ENCODE results near the gene SCNM1.
A peak's percentile ranks its signal among the peaks of the same experiment; 100 is the strongest.

Gene SCNM1

GRCh38 chr1:151135433-151136385 is 30.2 kb upstream of the SCNM1 start:
- Histone ChIP-seq H3K4me1 (ENCODE audit: control insufficient read depth, insufficient read depth, low read length, unreplicated experiment) (peaks cover 6% of the 10 kb centered on the region), H3K36me3 (ENCODE audit: insufficient read depth, low read length) (no peaks in the 10 kb centered on the region), H2AFZ (ENCODE audit: low read length, unreplicated experiment) (no peak overlapping the region), H3K27ac (ENCODE audit: low read depth, low read length) (no peak overlapping the region), H3K27me3 (ENCODE audit: insufficient read depth, low read length) (peaks cover 21% of the 10 kb centered on the region), H3K79me2 (ENCODE audit: control insufficient read depth, insufficient read depth, low read length, unreplicated experiment) (no peaks in the 10 kb centered on the region), H3K4me3 (ENCODE audit: low read depth, low read length) (no peak overlapping the region)

GRCh38 chr1:151137789-151138188 is 28.2 kb upstream of the SCNM1 start:
- Histone ChIP-seq H3K4me3 (ENCODE audit: low read depth, low read length) (no peak overlapping the region), H3K27ac (ENCODE audit: low read depth, low read length) (no peak overlapping the region), H3K4me1 (ENCODE audit: control insufficient read depth, insufficient read depth, low read length, unreplicated experiment) (no peaks in the 10 kb centered on the region), H3K27me3 (ENCODE audit: insufficient read depth, low read length) (0 out of 2 replicates have a peak, but pooled peaks cover under 1% of the 10 kb centered on the region), H2AFZ (ENCODE audit: low read length, unreplicated experiment) (no peak overlapping the region), H3K79me2 (ENCODE audit: control insufficient read depth, insufficient read depth, low read length, unreplicated experiment) (no peaks in the 10 kb centered on the region), H3K36me3 (ENCODE audit: insufficient read depth, low read length) (no peaks in the 10 kb centered on the region)

DNA sequence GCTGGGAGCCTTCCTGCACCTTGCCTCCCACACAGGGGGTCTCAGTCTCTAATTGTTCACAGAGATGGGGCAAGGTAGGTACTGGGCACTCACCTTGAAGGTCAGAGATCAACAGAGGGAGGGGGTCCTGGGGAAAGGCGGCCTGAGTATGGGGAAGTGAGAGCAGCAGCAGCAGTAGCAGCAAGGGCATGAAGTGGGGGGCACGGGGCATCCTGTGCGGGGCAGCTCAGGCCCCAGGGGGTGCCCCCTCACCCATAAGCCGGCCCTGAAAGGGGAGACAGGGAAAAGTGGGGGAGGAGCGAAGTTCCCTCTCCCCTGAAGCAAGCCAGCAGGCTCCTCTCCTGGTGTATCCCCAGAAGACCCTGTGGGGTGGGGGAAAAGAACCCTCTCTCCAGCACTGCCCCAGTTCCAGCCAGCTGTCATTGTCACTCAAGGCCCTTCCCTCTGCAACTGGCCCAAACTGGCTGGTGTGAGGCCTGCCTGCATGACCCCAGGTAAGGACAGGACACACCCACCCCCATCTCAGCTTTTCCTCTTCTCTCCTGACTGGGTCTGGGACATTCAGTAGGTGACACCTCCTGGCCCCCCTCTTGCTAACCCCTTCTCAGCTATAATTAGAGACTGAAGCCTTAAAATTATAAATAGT is 23.4 kb upstream of the SCNM1 start:
- Histone ChIP-seq H3K36me3 (ENCODE audit: insufficient read depth, low read length) (no peaks in the 10 kb centered on the region), H3K27ac (ENCODE audit: low read depth, low read length) (no peak overlapping the region), H3K4me1 (ENCODE audit: control insufficient read depth, insufficient read depth, low read length, unreplicated experiment) (peaks cover 8% of the 10 kb centered on the region), H3K79me2 (ENCODE audit: control insufficient read depth, insufficient read depth, low read length, unreplicated experiment) (no peaks in the 10 kb centered on the region), H2AFZ (ENCODE audit: low read length, unreplicated experiment) (no peak overlapping the region), H3K27me3 (ENCODE audit: insufficient read depth, low read length) (peaks cover 14% of the 10 kb centered on the region), H3K4me3 (ENCODE audit: low read depth, low read length) (no peak overlapping the region)

- Histone ChIP-seq H3K4me3 (ENCODE audit: low read depth, low read length) (no peak overlapping the region), H2AFZ (ENCODE audit: low read length, unreplicated experiment) (no peak overlapping the region), H3K27me3 (ENCODE audit: insufficient read depth, low read length) (peaks cover 14% of the 10 kb centered on the region), H3K27ac (ENCODE audit: low read depth, low read length) (no peak overlapping the region), H3K79me2 (ENCODE audit: control insufficient read depth, insufficient read depth, low read length, unreplicated experiment) (no peaks in the 10 kb centered on the region), H3K36me3 (ENCODE audit: insufficient read depth, low read length) (no peaks in the 10 kb centered on the region), H3K4me1 (ENCODE audit: control insufficient read depth, insufficient read depth, low read length, unreplicated experiment) (peaks cover 8% of the 10 kb centered on the region)
Observed at GRCh38 chr1:151143057-151143435, 22.9 kb upstream of the SCNM1 start.

GRCh38 chr1:151143986-151144385 is 22.0 kb upstream of the SCNM1 start:
- Histone ChIP-seq H3K36me3 (ENCODE audit: insufficient read depth, low read length) (no peaks in the 10 kb centered on the region), H3K4me3 (ENCODE audit: low read depth, low read length) (no peak overlapping the region)

DNA sequence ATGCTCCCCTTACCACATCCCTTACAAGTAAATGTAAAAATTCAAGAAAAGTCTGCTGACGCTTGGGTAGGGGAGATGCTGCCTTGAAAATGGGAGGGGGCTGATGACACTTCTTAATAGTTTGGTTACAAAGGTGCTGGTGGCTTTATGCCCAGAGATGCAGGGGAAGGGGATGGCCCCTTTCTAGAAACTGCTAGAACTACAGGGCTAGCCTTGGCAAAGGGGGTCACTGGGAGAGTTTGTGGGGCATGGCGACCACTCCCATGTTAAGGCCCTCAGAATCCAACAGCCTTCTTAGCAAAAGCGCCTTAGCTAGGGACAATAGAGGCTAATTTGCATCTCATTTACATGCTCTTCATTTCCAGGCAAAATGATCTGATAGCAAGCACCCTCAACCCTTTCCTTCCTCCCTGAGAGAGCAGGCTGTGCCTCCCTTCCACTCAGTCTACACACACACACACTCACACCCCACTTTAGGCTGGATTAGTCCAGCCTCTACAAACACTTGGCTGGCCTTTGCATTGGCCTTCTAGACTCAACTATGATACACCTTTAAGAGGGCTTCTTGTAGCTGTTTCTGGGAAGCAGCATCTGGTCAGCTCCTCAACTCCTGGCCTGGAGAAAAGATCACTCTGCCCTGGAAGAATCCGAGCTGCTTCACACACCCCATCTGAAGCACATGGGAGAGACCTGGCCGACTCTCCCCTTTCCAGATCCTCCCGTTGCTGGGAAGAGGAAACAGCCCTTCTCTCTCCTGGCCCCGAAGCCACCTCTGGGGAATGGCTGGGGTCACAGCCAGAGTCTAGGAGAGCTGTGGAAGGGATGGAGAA is 21.3 kb upstream of the SCNM1 start:
- Histone ChIP-seq H3K79me2 (ENCODE audit: control insufficient read depth, insufficient read depth, low read length, unreplicated experiment) (no peaks in the 10 kb centered on the region), H3K4me3 (ENCODE audit: low read depth, low read length) (no peak overlapping the region), H2AFZ (ENCODE audit: low read length, unreplicated experiment) (no peak overlapping the region), H3K4me1 (ENCODE audit: control insufficient read depth, insufficient read depth, low read length, unreplicated experiment) (peaks cover 8% of the 10 kb centered on the region), H3K36me3 (ENCODE audit: insufficient read depth, low read length) (no peaks in the 10 kb centered on the region), H3K27ac (ENCODE audit: low read depth, low read length) (no peak overlapping the region), H3K27me3 (ENCODE audit: insufficient read depth, low read length) (peaks cover 14% of the 10 kb centered on the region)

More at GRCh38 chr1:151143986-151144385, 22.0 kb upstream of the SCNM1 start:
- peaks cover 14% of the 10 kb centered on the region for H3K27me3 ChIP-seq (ENCODE audit: insufficient read depth, low read length)
- no peak overlapping the region for H3K27ac ChIP-seq (ENCODE audit: low read depth, low read length)
- no peak overlapping the region for H2AFZ ChIP-seq (ENCODE audit: low read length, unreplicated experiment)
- no peaks in the 10 kb centered on the region for H3K79me2 ChIP-seq (ENCODE audit: control insufficient read depth, insufficient read depth, low read length, unreplicated experiment)
- H3K4me1 ChIP-seq (ENCODE audit: control insufficient read depth, insufficient read depth, low read length, unreplicated experiment): peaks cover 8% of the 10 kb centered on the region

DNA sequence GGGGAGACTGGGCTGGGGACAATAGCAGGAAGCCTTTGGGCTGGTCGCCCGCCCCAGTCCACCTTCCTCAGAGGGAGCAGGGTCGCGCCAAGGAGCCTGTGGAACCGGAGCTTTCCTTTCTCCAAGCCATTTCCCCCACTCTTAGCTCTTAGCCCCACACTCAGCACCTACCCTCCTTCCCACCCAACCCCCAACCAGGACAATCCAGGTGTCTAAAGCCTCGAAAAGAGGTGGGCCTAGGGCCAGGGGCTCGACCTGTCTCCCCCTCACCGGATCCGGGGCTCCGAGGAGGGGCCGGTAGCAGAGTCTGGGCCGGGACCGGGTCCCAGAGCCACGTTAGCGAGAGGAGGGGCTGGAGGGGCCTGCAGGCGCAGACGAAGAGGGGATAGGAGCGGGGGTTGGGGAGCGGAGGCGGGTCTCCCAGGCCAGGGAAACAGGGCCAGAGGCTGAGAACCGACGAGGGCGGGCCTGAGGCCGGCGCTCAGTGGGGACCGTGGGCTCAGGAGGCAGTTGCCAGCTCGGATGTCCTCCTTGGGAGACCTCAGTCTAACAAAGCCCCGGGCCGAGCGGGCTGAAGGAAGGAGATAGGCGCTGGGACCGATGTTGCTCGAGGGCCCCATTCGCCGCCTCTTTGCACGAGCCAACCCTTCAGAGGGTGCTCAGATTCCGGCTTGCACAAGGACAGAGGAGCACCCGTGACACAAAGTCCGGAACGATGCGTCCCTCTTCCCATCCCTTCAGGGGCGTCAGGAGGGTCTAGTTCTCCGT is 20.5 kb upstream of the SCNM1 start:
- Histone ChIP-seq H3K4me3 (ENCODE audit: low read depth, low read length) (peak overlapping the region; percentile 82), H2AFZ (ENCODE audit: low read length, unreplicated experiment) (peak overlapping the region; percentile 42), H3K36me3 (ENCODE audit: insufficient read depth, low read length) (no peaks in the 10 kb centered on the region), H3K27ac (ENCODE audit: low read depth, low read length) (no peak overlapping the region), H3K27me3 (ENCODE audit: insufficient read depth, low read length) (peaks cover 14% of the 10 kb centered on the region), H3K4me1 (ENCODE audit: control insufficient read depth, insufficient read depth, low read length, unreplicated experiment) (peaks cover 8% of the 10 kb centered on the region), H3K79me2 (ENCODE audit: control insufficient read depth, insufficient read depth, low read length, unreplicated experiment) (no peaks in the 10 kb centered on the region)

GRCh38 chr1:151146072-151146411 is 19.9 kb upstream of the SCNM1 start:
- peaks cover 14% of the 10 kb centered on the region for H3K27me3 ChIP-seq (ENCODE audit: insufficient read depth, low read length)
- no peaks in the 10 kb centered on the region for H3K36me3 ChIP-seq (ENCODE audit: insufficient read depth, low read length)
- peak overlapping the region; percentile 82 for H3K4me3 ChIP-seq (ENCODE audit: low read depth, low read length)
- no peaks in the 10 kb centered on the region for H3K79me2 ChIP-seq (ENCODE audit: control insufficient read depth, insufficient read depth, low read length, unreplicated experiment)
- no peak overlapping the region for H3K27ac ChIP-seq (ENCODE audit: low read depth, low read length)
- H2AFZ ChIP-seq (ENCODE audit: low read length, unreplicated experiment): peak overlapping the region; percentile 42
- H3K4me1 ChIP-seq (ENCODE audit: control insufficient read depth, insufficient read depth, low read length, unreplicated experiment): peaks cover 8% of the 10 kb centered on the region

GRCh38 chr1:151146412-151147131 is 19.4 kb upstream of the SCNM1 start, which contains the start of gene SEMA6C:
SEMA6C (minus strand) TSS chr1:151146631; CDS start chr1:151142621, 4,010 bp downstream.
- Histone ChIP-seq H3K4me1 (ENCODE audit: control insufficient read depth, insufficient read depth, low read length, unreplicated experiment) (peaks cover 8% of the 10 kb centered on the region), H3K36me3 (ENCODE audit: insufficient read depth, low read length) (no peaks in the 10 kb centered on the region), H3K27ac (ENCODE audit: low read depth, low read length) (no peak within 1 kb of the TSS), H3K79me2 (ENCODE audit: control insufficient read depth, insufficient read depth, low read length, unreplicated experiment) (no peaks in the 10 kb centered on the region), H3K4me3 (ENCODE audit: low read depth, low read length) (peak within 1 kb of the TSS; percentile 82), H3K27me3 (ENCODE audit: insufficient read depth, low read length) (peaks cover 14% of the 10 kb centered on the region), H2AFZ (ENCODE audit: low read length, unreplicated experiment) (peak within 1 kb of the TSS; percentile 65)

All from ACC112 (cell line).